B cell (primary cell): ENCODE data around the gene ISG20L2.

ENCODE experiments used
- EZH2 ChIP-seq: IDR thresholded peaks from 2 replicates; pipeline ENCODE4 v1.6.1; 2012; ENCODE audit warnings: borderline replicate concordance, low read depth, mild to moderate bottlenecking, moderate library complexity, low read length; ENCODE audit not compliant: insufficient read depth, poor library complexity, severe bottlenecking
- TF ChIP-seq, protein P1 (sequence below): fragments of 200-600 bp; IDR thresholded peaks from one replicate; pipeline ENCODE4 v1.8.0; 2022; ENCODE audit warnings: antibody characterized with exemption, mild to moderate bottlenecking

DNA sequence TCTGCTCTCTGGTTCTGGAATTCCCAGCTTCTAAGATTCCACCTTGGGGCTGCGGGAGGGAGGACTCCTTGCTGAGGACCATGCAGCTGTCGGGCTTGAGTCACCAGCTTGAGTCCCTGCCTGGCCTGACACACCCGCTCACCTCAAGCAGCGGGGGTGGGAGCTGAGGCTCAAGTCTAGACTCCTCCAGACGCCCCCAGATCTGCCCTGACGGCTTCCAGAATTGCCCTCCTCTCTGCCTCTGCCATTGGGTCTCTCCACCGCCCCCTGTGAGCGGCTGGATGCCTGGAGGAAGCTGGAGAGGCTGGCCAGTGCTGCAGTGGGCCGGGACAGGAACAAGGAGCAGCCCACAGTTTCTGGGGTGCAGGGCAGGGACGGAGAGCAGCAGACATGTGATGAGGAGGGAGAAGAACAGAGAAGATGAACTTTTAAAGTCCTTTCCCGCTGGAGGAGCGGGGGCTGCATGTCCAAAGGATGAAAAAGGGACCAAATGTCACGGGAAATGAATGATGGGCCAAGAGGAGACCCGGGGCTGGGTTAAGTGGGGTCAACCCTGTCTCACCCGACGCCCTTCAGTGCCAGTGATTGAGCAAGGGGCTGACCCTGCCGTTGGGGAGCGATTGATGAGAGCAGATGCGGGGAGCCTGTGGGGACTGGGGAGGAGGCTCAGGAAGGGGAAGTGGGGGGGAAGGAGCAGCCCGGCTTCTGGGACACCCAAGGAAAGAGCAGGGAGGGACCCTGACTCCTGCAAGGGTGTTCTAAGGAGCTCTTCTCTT is 36.7 kb downstream of the ISG20L2 start:
- TF ChIP-seq, protein P1, sequence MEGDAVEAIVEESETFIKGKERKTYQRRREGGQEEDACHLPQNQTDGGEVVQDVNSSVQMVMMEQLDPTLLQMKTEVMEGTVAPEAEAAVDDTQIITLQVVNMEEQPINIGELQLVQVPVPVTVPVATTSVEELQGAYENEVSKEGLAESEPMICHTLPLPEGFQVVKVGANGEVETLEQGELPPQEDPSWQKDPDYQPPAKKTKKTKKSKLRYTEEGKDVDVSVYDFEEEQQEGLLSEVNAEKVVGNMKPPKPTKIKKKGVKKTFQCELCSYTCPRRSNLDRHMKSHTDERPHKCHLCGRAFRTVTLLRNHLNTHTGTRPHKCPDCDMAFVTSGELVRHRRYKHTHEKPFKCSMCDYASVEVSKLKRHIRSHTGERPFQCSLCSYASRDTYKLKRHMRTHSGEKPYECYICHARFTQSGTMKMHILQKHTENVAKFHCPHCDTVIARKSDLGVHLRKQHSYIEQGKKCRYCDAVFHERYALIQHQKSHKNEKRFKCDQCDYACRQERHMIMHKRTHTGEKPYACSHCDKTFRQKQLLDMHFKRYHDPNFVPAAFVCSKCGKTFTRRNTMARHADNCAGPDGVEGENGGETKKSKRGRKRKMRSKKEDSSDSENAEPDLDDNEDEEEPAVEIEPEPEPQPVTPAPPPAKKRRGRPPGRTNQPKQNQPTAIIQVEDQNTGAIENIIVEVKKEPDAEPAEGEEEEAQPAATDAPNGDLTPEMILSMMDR = no peak
- TF ChIP-seq EZH2 = no peak
